Thyroid gland (tissue), 4 donors: ENCODE results near the gene KRT33A.

ENCODE experiments used
- CTCF ChIP-seq, 6 experiments: fragments of 200-600 bp in 3 of 6; fragments of 450-650 bp in 3 of 6; sonication (generic) in 3 of 6; IDR thresholded peaks; one replicate each; pipeline ENCODE4 v1.5.1; 2016 to 2019; ENCODE audit warnings: antibody characterized with exemption in 6 of 6, mild to moderate bottlenecking in 2 of 6, inconsistent platforms in 1 of 6, moderate library complexity in 1 of 6
- POLR2A ChIP-seq, 2 donors: fragments of 450-650 bp; IDR thresholded peaks; one replicate each; pipeline ENCODE4 v1.6.1; 2017; ENCODE audit warnings: antibody characterized with exemption in 2 of 2, mild to moderate bottlenecking in 2 of 2, moderate library complexity in 1 of 2

- TF ChIP-seq CTCF (IDR thresholded peaks at IDR 0.05), result no peak
- TF ChIP-seq POLR2A (IDR thresholded peaks at IDR 0.05), result no peak
Measured at GRCh38 chr17:41333098-41333497, 17.5 kb downstream of the KRT33A start.
